DMS153 treated with DMSO at 0.1 percent for 48 hours (cell line): ENCODE measurements around the gene UMODL1.

ENCODE experiments used
- DNase-seq: peaks from one replicate; lab custom pipeline; 2025; ENCODE audit not compliant: unreplicated experiment; lab: John Stamatoyannopoulos, UW

The UMODL1 gene

GRCh38 chr21:42079939-42080787 lies 9.0 kb downstream of the UMODL1 start:
- no peak for DNase-seq

- DNase-seq = no peak
These were observed 9.6 kb downstream of the UMODL1 start for GRCh38 chr21:42080788-42081083.

- DNase-seq = no peak
These were observed 10.0 kb downstream of the UMODL1 start for GRCh38 chr21:42081138-42081537.

- no peak for DNase-seq
These were observed 10.8 kb downstream of the UMODL1 start for GRCh38 chr21:42081931-42082381.

- no peak for DNase-seq
These were observed 11.6 kb downstream of the UMODL1 start for GRCh38 chr21:42082501-42083360.

GRCh38 chr21:42083361-42083690 lies 12.2 kb downstream of the UMODL1 start:
- no peak for DNase-seq

GRCh38 chr21:42084079-42084478 lies 13.0 kb downstream of the UMODL1 start:
- no peak for DNase-seq

- DNase-seq = no peak
These were observed 14.3 kb downstream of the UMODL1 start for GRCh38 chr21:42085246-42086077.

- DNase-seq = no peak
These were observed 15.9 kb downstream of the UMODL1 start for GRCh38 chr21:42086969-42087368.

GRCh38 chr21:42088148-42088547 lies 17.0 kb downstream of the UMODL1 start:
- DNase-seq = no peak

- no peak for DNase-seq
These were observed 17.5 kb downstream of the UMODL1 start for GRCh38 chr21:42088658-42089057.

GRCh38 chr21:42089093-42089631 lies 18.0 kb downstream of the UMODL1 start:
- no peak for DNase-seq

- DNase-seq = no peak
These were observed 18.7 kb downstream of the UMODL1 start for GRCh38 chr21:42089665-42090310.

- no peak for DNase-seq
These were observed 20.9 kb downstream of the UMODL1 start for GRCh38 chr21:42091899-42092508.

GRCh38 chr21:42092771-42093170 lies 21.7 kb downstream of the UMODL1 start:
- no peak for DNase-seq

GRCh38 chr21:42093186-42093585 lies 22.1 kb downstream of the UMODL1 start:
- DNase-seq = no peak

GRCh38 chr21:42093991-42094421 lies 22.9 kb downstream of the UMODL1 start:
- DNase-seq = no peak

- DNase-seq = no peak
These were observed 23.7 kb downstream of the UMODL1 start for GRCh38 chr21:42094811-42095210.

- DNase-seq = no peak
These were observed 24.5 kb downstream of the UMODL1 start for GRCh38 chr21:42095581-42095980.

GRCh38 chr21:42096566-42096965 lies 25.4 kb downstream of the UMODL1 start:
- DNase-seq = no peak
